Thoracic aorta (tissue), 2 donors: ENCODE measurements around the gene ZBTB9. TPM values are rescaled to one million over a fixed set of nuclear protein-coding genes. Genes with fewer than 3 reads are reported as not detected.

ENCODE experiments used
- ATAC-seq: fragments of 150-250 bp; one replicate; pipeline ENCODE4 v1.8.0; 2017; ENCODE audit warnings: low read depth; ENCODE audit not compliant: insufficient number of reproducible peaks, low FRiP score
- DNase-seq: peaks from one replicate; pipeline ENCODE4 v3.0.0-alpha.2; 2020; ENCODE audit warnings: low spot score
- H3K27ac ChIP-seq, 2 donors: fragments of 200-600 bp; sonication (generic); 1 replicate in 1 of 2; 2 replicates in 1 of 2; pipeline ENCODE4 v1.5.1; 2016; ENCODE audit warnings: mild to moderate bottlenecking in 2 of 2, moderate library complexity in 2 of 2
- H3K27me3 ChIP-seq: fragments of 200-600 bp; sonication (generic); replicated peaks from 2 replicates; pipeline ENCODE4 v1.6.0; 2016; ENCODE audit warnings: mild to moderate bottlenecking; ENCODE audit not compliant: insufficient read depth
- H3K36me3 ChIP-seq: fragments of 200-600 bp; sonication (generic); one replicate; pipeline ENCODE4 v1.5.1; 2016
- H3K4me1 ChIP-seq, 2 donors: fragments of 200-600 bp; sonication (generic); 1 replicate in 1 of 2; 2 replicates in 1 of 2; pipeline versions ENCODE4 v1.5.1 to v1.6.0; 2016; ENCODE audit warnings: low read depth in 2 of 2, mild to moderate bottlenecking in 1 of 2; ENCODE audit not compliant: control insufficient read depth in 1 of 2
- H3K4me3 ChIP-seq: fragments of 200-600 bp; sonication (generic); 2 replicates; pipeline ENCODE4 v1.5.1; 2016; ENCODE audit warnings: mild to moderate bottlenecking
- H3K9me3 ChIP-seq: fragments of 200-600 bp; sonication (generic); 2 replicates; pipeline ENCODE4 v1.5.1; 2016
- CTCF ChIP-seq: fragments of 200-600 bp; sonication (generic); IDR thresholded peaks from one replicate; pipeline ENCODE4 v1.5.1; 2019; ENCODE audit warnings: antibody characterized with exemption
- total RNA-seq, 2 donors: library from RNA; depleted of rRNA; stranded (reverse); fragments of >200 nt; gene quantifications; one replicate each; pipeline versions ENCODE4 v1.1.0 to v1.2.3, GENCODE V29; 2016

Gene ZBTB9
- total RNA-seq, 2 donors from 2014 or later: 1.1 to 7.1 TPM

DNA sequence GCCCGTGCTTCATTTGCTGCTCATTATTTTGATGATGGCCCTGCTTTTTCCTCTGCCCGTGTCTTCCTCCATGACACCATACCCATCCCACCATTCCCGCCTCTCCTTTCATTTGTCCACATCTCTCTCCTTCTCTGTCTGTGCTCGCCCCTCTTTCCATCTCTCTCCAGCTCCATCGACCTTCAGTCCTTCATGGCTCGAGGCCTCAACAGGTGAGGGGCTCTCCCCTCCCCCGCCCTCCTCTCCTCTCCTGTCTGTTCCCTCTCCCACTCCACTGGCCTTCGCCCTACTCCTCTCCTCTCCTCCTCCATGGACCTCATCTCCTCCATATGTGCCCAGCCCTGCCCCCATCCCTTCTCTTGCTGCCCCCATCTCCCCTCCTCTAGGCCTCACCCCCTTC is 12.1 kb upstream of the ZBTB9 start:
- Histone ChIP-seq H3K4me3 (no peak overlapping the region), H3K4me1 (no peaks in the 10 kb centered on the region), H3K27ac (no peak overlapping the region), H3K9me3 (no peaks in the 10 kb centered on the region), H3K27me3 (no peaks in the 10 kb centered on the region), H3K36me3 (peaks cover 39% of the 10 kb centered on the region)
- no peak for DNase-seq
- no peak for TF ChIP-seq CTCF
- no peak for ATAC-seq

- Histone ChIP-seq H3K36me3 (peaks cover 34% of the 10 kb centered on the region), H3K9me3 (no peaks in the 10 kb centered on the region), H3K27me3 (no peaks in the 10 kb centered on the region), H3K27ac (no peak overlapping the region), H3K4me3 (no peak overlapping the region), H3K4me1 (no peaks in the 10 kb centered on the region)
- ATAC-seq (no peak), DNase-seq (no peak)
- TF ChIP-seq CTCF: no peak
These were observed 11.4 kb upstream of the ZBTB9 start for GRCh38 chr6:33443025-33443424.

DNA sequence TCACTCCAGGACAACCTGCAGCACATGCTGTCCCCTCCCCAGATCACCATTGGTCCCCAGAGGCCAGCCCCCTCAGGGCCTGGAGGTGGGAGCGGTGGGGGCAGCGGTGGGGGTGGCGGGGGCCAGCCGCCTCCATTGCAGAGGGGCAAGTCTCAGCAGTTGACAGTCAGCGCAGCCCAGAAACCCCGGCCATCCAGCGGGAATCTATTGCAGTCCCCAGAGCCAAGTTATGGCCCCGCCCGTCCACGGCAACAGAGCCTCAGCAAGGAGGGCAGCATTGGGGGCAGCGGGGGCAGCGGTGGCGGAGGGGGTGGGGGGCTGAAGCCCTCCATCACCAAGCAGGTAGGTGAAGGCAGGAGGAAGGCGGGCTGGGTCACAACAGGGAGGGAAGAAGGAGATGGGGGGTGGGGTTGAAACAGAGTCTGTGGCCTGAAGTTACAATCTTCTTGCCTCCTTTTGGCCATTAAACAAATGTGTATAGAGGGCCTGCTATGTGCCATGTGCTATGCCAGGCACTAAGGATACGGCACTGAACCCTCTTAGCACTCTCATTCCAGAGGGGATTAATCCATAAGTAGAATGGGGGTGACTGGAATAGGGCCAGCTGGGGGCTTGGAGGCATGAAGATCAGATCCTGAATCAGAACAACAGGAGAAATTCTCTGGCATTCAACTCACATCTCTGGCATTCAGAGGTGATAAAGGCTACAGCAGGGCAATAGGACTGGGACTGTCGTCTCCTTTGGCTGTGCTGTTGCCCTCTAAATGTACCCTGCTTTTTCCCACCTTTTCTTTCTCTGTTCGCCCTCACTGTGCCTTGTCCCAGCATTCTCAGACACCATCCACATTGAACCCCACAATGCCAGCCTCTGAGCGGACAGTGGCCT is 10.5 kb upstream of the ZBTB9 start:
- no peak for TF ChIP-seq CTCF
- peaks cover 28% of the 10 kb centered on the region for H3K36me3 ChIP-seq
- H3K27me3 ChIP-seq: no peaks in the 10 kb centered on the region
- no peak overlapping the region for H3K27ac ChIP-seq
- no peak overlapping the region for H3K4me3 ChIP-seq
- no peaks in the 10 kb centered on the region for H3K4me1 ChIP-seq
- no peak for DNase-seq
- no peak for ATAC-seq
- no peaks in the 10 kb centered on the region for H3K9me3 ChIP-seq

GRCh38 chr6:33445119-33445603 is 9.2 kb upstream of the ZBTB9 start:
- no peak for TF ChIP-seq CTCF
- no peak for ATAC-seq
- Histone ChIP-seq H3K4me1 (no peaks in the 10 kb centered on the region), H3K9me3 (no peaks in the 10 kb centered on the region), H3K36me3 (peaks cover 25% of the 10 kb centered on the region), H3K27me3 (no peaks in the 10 kb centered on the region), H3K27ac (no peak overlapping the region), H3K4me3 (no peak overlapping the region)
- DNase-seq: no peak

DNA sequence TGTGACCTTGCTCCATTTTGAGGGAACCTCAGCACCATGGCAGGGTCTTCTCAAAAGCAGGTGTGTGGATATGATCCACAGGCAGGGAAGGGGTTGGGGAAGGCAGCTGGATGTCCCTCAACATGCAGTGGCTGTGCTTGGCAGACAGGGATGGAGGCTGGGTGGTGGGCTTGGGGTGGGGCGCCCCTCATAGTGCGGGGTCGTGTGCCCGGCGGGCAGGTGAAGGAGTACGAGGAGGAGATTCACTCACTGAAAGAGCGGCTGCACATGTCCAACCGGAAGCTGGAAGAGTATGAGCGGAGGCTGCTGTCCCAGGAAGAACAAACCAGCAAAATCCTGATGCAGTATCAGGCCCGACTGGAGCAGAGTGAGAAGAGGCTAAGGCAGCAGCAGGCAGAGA is 8.0 kb upstream of the ZBTB9 start:
- Histone ChIP-seq H3K27me3 (no peaks in the 10 kb centered on the region), H3K36me3 (peaks cover 23% of the 10 kb centered on the region), H3K27ac (no peak overlapping the region), H3K4me3 (no peak overlapping the region), H3K4me1 (no peaks in the 10 kb centered on the region), H3K9me3 (no peaks in the 10 kb centered on the region)
- DNase-seq (no peak), ATAC-seq (no peak)
- TF ChIP-seq CTCF: no peak
